HepG2 (cell line): ENCODE measurements around the gene HABP4. TPM values are rescaled to one million over a fixed set of nuclear protein-coding genes. Genes with fewer than 3 reads are reported as not detected.
A peak's percentile ranks its signal among the peaks of the same experiment; 100 is the strongest.

ENCODE experiments used
- EHMT2 ChIP-seq: fragments of 200-600 bp; sonication (generic); IDR thresholded peaks from 2 replicates; pipeline ENCODE4 v1.7.0; 2017; ENCODE audit warnings: antibody characterized with exemption, low read depth, low read length, borderline replicate concordance
- FOXK1 ChIP-seq: sonication (generic); formaldehyde crosslinking; IDR thresholded peaks from 2 replicates; pipeline ENCODE4 v1.4.0; 2020; ENCODE audit warnings: low read depth, missing genetic modification reagents, borderline replicate concordance
- HIVEP1 ChIP-seq: sonication (generic); formaldehyde crosslinking; IDR thresholded peaks from 2 replicates; pipeline ENCODE4 v1.4.0; 2020; ENCODE audit warnings: mild to moderate bottlenecking, missing genetic modification reagents
- KDM5A ChIP-seq: fragments of 200-600 bp; sonication (generic); IDR thresholded peaks from 2 replicates; pipeline ENCODE4 v1.7.0; 2018; ENCODE audit warnings: antibody characterized with exemption, mild to moderate bottlenecking, low read length, borderline replicate concordance
- KLF16 ChIP-seq, 2 experiments: sonication (generic) in 1 of 2; formaldehyde crosslinking in 1 of 2; IDR thresholded peaks; 2 replicates each; pipeline versions ENCODE4 v1.6.1 to v1.8.0; 2016 to 2023; ENCODE audit warnings: missing genetic modification reagents in 2 of 2, missing compliant biosample characterization in 1 of 2
- MAZ ChIP-seq, 2 experiments: sonication (generic) in 1 of 2; formaldehyde crosslinking in 1 of 2; IDR thresholded peaks; 2 replicates each; pipeline versions ENCODE4 v1.5.0 to v1.6.1; 2012 to 2020; ENCODE audit warnings: low read depth in 2 of 2, mild to moderate bottlenecking in 2 of 2, borderline replicate concordance in 1 of 2, improper control_type of control experiment in 1 of 2, low read length in 1 of 2, missing genetic modification reagents in 1 of 2, moderate library complexity in 1 of 2
- MBD4 ChIP-seq: IDR thresholded peaks from 2 replicates; pipeline ENCODE4 v1.6.1; 2012; ENCODE audit warnings: low read length, inconsistent platforms, borderline replicate concordance
- MED13 ChIP-seq: sonication (generic); formaldehyde crosslinking; IDR thresholded peaks from 2 replicates; pipeline ENCODE4 v1.5.0; 2020; ENCODE audit warnings: missing genetic modification reagents
- PHF20 ChIP-seq: sonication (generic); formaldehyde crosslinking; IDR thresholded peaks from 2 replicates; pipeline ENCODE4 v1.5.0; 2020; ENCODE audit warnings: mild to moderate bottlenecking, missing genetic modification reagents
- POGZ ChIP-seq: sonication (generic); formaldehyde crosslinking; IDR thresholded peaks from 2 replicates; pipeline ENCODE4 v1.4.0; 2020; ENCODE audit warnings: mild to moderate bottlenecking, missing genetic modification reagents
- RNF2 ChIP-seq: fragments of 450-650 bp; conservative IDR thresholded peaks from 2 replicates; pipeline ENCODE4 v1.6.1; 2016; ENCODE audit warnings: low read depth
- ZC3H13 ChIP-seq: sonication (generic); formaldehyde crosslinking; IDR thresholded peaks from 2 replicates; pipeline ENCODE4 v1.8.1; 2023; ENCODE audit warnings: mild to moderate bottlenecking, missing genetic modification reagents, moderate library complexity
- ZFP37 ChIP-seq: sonication (generic); formaldehyde crosslinking; IDR thresholded peaks from 2 replicates; pipeline ENCODE4 v1.4.0; 2020; ENCODE audit warnings: missing genetic modification reagents, borderline replicate concordance
- ZNF333 ChIP-seq: sonication (generic); formaldehyde crosslinking; IDR thresholded peaks from 2 replicates; pipeline ENCODE4 v1.4.0; 2020; ENCODE audit warnings: mild to moderate bottlenecking, missing genetic modification reagents, borderline replicate concordance
- ZNF572 ChIP-seq: sonication (generic); formaldehyde crosslinking; IDR thresholded peaks from 2 replicates; pipeline ENCODE4 v1.5.1; 2020; ENCODE audit warnings: mild to moderate bottlenecking, missing genetic modification reagents
- ZNF724P ChIP-seq: sonication (generic); formaldehyde crosslinking; IDR thresholded peaks from 2 replicates; pipeline ENCODE4 v1.8.0; 2022; ENCODE audit warnings: missing genetic modification reagents, borderline replicate concordance
- ZNF773 ChIP-seq: sonication (generic); formaldehyde crosslinking; IDR thresholded peaks from 2 replicates; pipeline ENCODE4 v1.4.0; 2020; ENCODE audit warnings: missing genetic modification reagents, borderline replicate concordance
- ZNF839 ChIP-seq: sonication (generic); formaldehyde crosslinking; IDR thresholded peaks from 2 replicates; pipeline ENCODE4 v1.4.0; 2020; ENCODE audit warnings: missing genetic modification reagents, mild to moderate bottlenecking, borderline replicate concordance
- ZSCAN21 ChIP-seq: sonication (generic); formaldehyde crosslinking; IDR thresholded peaks from 2 replicates; pipeline ENCODE4 v1.8.0; 2022; ENCODE audit warnings: mild to moderate bottlenecking, missing genetic modification reagents, moderate library complexity, borderline replicate concordance
- polyA plus RNA-seq, 8 experiments: library from polyadenylated mRNA; depleted of rRNA in 3 of 8; stranded (reverse) in 7 of 8; unstranded in 1 of 8; fragments of >200 nt; fragmentation: Illumina TruSeq in 4 of 8; extraction: Trizol in 4 of 8; gene quantifications; 2 replicates each; pipeline versions ENCODE4 v1.2.1 to v1.2.3, GENCODE V29; 2011 to 2016; ENCODE audit warnings: low read depth in 4 of 8, missing spikeins in 1 of 8, mixed read lengths in 1 of 8; ENCODE audit not compliant: insufficient read depth in 1 of 8
- total RNA-seq, 5 experiments: library from RNA; depleted of rRNA; stranded (reverse); fragments of >200 nt; fragmentation: Illumina TruSeq; extraction: Trizol; gene quantifications; 2 replicates each; pipeline ENCODE4 v1.2.3, GENCODE V29; 2016; ENCODE audit warnings: low read depth in 1 of 5
- TF ChIP-seq, protein P1 (sequence below): sonication (generic); formaldehyde crosslinking; IDR thresholded peaks from 2 replicates; pipeline ENCODE4 v1.9.0; 2021; ENCODE audit warnings: missing genetic modification reagents, mild to moderate bottlenecking, borderline replicate concordance
- TF ChIP-seq, protein P2 (sequence below): sonication (generic); formaldehyde crosslinking; IDR thresholded peaks from 2 replicates; pipeline ENCODE4 v1.4.0; 2020; ENCODE audit warnings: missing genetic modification reagents, borderline replicate concordance

The HABP4 gene
- total and polyA plus RNA-seq, 2 of the 13 experiments (the other 11 are each of a cell fraction or from before 2014, with no cell fraction given), result 14.3 to 26.6 TPM

DNA sequence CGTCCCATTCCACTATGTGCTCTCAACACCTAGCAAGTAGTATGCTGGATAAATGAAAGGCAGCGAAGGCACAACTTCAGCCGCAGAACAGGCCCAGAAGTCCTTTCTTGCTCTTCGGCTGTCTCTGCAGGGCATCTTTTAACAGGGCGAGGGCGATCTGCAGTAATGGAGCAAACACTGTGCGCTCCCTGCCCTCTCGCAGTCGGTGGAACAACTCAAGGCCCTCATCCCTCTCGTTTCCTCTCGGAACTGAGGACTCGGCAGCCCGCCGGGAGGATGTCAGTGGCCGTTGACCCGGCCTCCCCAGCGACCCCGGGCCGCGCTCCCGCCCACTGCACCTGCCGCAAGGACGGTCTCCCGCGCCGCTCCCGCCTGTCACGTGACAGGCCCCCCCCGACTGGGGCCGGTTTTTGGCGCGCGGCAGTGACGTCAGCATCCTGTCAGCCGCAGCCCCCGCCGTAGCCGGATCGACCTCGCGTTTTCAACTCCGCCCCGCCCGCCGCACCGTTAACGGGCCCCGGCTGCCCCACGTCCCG, 32.9 kb upstream of the HABP4 start (continued):
- TF ChIP-seq, protein P1, sequence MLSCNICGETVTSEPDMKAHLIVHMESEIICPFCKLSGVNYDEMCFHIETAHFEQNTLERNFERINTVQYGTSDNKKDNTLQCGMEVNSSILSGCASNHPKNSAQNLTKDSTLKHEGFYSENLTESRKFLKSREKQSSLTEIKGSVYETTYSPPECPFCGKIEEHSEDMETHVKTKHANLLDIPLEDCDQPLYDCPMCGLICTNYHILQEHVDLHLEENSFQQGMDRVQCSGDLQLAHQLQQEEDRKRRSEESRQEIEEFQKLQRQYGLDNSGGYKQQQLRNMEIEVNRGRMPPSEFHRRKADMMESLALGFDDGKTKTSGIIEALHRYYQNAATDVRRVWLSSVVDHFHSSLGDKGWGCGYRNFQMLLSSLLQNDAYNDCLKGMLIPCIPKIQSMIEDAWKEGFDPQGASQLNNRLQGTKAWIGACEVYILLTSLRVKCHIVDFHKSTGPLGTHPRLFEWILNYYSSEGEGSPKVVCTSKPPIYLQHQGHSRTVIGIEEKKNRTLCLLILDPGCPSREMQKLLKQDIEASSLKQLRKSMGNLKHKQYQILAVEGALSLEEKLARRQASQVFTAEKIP (CRISPR knock-in tag), result no peak
- TF ChIP-seq ZFP37 (CRISPR knock-in tag) (no peak), MBD4 (no peak), KLF16 (CRISPR knock-in tag; IDR thresholded peaks at IDR 0.05) (peak in 1 of 2 experiments; percentile 83; a peak in 1 of 4 replicates), KDM5A (peak; percentile 80), EHMT2 (no peak), HIVEP1 (CRISPR knock-in tag) (peak; percentile 89), ZNF773 (CRISPR knock-in tag) (no peak), ZSCAN21 (CRISPR knock-in tag) (peak; percentile 84), PHF20 (CRISPR knock-in tag) (peak; percentile 81), MED13 (CRISPR knock-in tag) (no peak), ZNF724P (0 out of 2 replicates have a peak, but pooled peaks have one; percentile 52), FOXK1 (CRISPR knock-in tag) (peak; percentile 75; the same call in 1 of the 2 replicates), ZC3H13 (CRISPR knock-in tag) (peak; percentile 86), ZNF839 (CRISPR knock-in tag) (no peak; the same call in 1 of the 2 replicates), POGZ (CRISPR knock-in tag) (peak; percentile 96), ZNF572 (CRISPR knock-in tag) (no peak), MAZ (IDR thresholded peaks at IDR 0.05; ENCODE audit: borderline replicate concordance, low read depth, low read length) (peak; percentile 98), MAZ (CRISPR knock-in tag; IDR thresholded peaks at IDR 0.05; ENCODE audit: low read depth) (peak; percentile 98), ZNF333 (CRISPR knock-in tag) (peak; percentile 85; the same call in 1 of the 2 replicates), RNF2 (no peak)
- TF ChIP-seq, protein P2, sequence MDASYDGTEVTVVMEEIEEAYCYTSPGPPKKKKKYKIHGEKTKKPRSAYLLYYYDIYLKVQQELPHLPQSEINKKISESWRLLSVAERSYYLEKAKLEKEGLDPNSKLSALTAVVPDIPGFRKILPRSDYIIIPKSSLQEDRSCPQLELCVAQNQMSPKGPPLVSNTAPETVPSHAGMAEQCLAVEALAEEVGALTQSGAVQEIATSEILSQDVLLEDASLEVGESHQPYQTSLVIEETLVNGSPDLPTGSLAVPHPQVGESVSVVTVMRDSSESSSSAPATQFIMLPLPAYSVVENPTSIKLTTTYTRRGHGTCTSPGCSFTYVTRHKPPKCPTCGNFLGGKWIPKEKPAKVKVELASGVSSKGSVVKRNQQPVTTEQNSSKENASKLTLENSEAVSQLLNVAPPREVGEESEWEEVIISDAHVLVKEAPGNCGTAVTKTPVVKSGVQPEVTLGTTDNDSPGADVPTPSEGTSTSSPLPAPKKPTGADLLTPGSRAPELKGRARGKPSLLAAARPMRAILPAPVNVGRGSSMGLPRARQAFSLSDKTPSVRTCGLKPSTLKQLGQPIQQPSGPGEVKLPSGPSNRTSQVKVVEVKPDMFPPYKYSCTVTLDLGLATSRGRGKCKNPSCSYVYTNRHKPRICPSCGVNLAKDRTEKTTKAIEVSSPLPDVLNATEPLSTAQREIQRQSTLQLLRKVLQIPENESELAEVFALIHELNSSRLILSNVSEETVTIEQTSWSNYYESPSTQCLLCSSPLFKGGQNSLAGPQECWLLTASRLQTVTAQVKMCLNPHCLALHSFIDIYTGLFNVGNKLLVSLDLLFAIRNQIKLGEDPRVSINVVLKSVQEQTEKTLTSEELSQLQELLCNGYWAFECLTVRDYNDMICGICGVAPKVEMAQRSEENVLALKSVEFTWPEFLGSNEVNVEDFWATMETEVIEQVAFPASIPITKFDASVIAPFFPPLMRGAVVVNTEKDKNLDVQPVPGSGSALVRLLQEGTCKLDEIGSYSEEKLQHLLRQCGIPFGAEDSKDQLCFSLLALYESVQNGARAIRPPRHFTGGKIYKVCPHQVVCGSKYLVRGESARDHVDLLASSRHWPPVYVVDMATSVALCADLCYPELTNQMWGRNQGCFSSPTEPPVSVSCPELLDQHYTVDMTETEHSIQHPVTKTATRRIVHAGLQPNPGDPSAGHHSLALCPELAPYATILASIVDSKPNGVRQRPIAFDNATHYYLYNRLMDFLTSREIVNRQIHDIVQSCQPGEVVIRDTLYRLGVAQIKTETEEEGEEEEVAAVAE, result no peak
